Right atrium auricular region (tissue), 2 donors: ENCODE data around the gene GATA6. TPM values are rescaled to one million over a fixed set of nuclear protein-coding genes. Genes with fewer than 3 reads are reported as not detected.

Experiments used
- DNase-seq: peaks from one replicate; pipeline ENCODE4 v3.0.0-alpha.2; 2019; ENCODE audit warnings: low spot score
- H3K27ac ChIP-seq, 2 donors: fragments of 200-600 bp; sonication (generic); 1 replicate in 1 of 2; 2 replicates in 1 of 2; pipeline ENCODE4 v1.5.1; 2016 to 2019
- H3K27me3 ChIP-seq, 2 donors: fragments of 200-600 bp; sonication (generic); one replicate each; pipeline versions ENCODE4 v1.5.1 to v1.6.0; 2017 to 2019
- H3K36me3 ChIP-seq: fragments of 200-600 bp; sonication (generic); one replicate; pipeline ENCODE4 v1.5.1; 2016
- H3K4me1 ChIP-seq, 2 donors: fragments of 200-600 bp; sonication (generic); one replicate each; pipeline versions ENCODE4 v1.5.1 to v1.6.0; 2017 to 2019
- H3K4me3 ChIP-seq, 2 donors: fragments of 200-600 bp; sonication (generic); 1 replicate in 1 of 2; 2 replicates in 1 of 2; pipeline ENCODE4 v1.5.1; 2017 to 2019; ENCODE audit warnings: mild to moderate bottlenecking in 1 of 2, moderate library complexity in 1 of 2
- H3K9me3 ChIP-seq, 2 donors: fragments of 200-600 bp; sonication (generic); one replicate each; pipeline ENCODE4 v1.5.1; 2019
- total RNA-seq, 2 donors: library from RNA; depleted of rRNA; stranded (reverse); fragments of >200 nt; gene quantifications; one replicate each; pipeline ENCODE4 v1.1.0, GENCODE V29; 2016
- TF ChIP-seq, protein P1 (sequence below), 2 donors: fragments of 200-600 bp; sonication (generic); IDR thresholded peaks; one replicate each; pipeline ENCODE4 v1.5.1; 2019; ENCODE audit warnings: antibody characterized with exemption in 2 of 2

GATA6 gene
- total RNA-seq, 2 donors from 2014 or later: 88.7 to 95.5 TPM

DNA sequence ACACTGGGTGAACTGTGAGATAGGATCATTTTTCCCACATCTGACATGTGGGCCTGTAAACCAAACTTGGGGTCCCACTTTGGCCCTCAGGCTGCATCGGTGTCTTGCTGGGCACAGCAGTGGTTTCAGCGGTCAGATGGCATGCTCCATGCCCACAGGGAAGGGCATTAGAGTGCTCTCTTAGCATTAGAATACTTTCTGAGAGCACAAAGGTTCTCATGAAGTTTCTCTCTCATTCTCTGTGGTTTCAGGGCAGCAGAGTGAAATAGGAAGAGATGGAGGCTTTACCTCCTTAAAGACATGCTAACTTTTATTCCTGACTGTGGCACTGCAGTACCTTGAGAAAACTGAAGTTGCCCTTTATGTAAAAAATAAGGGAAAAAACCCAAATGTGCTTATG, 36.6 kb upstream of the GATA6 start:
- DNase-seq: no peak
- Histone ChIP-seq H3K4me3 (no peak overlapping the region), H3K27ac (no peak overlapping the region), H3K9me3 (no peaks in the 10 kb centered on the region), H3K4me1 (no peaks in the 10 kb centered on the region), H3K36me3 (no peaks in the 10 kb centered on the region), H3K27me3 (no peaks in the 10 kb centered on the region)
- TF ChIP-seq, protein P1, sequence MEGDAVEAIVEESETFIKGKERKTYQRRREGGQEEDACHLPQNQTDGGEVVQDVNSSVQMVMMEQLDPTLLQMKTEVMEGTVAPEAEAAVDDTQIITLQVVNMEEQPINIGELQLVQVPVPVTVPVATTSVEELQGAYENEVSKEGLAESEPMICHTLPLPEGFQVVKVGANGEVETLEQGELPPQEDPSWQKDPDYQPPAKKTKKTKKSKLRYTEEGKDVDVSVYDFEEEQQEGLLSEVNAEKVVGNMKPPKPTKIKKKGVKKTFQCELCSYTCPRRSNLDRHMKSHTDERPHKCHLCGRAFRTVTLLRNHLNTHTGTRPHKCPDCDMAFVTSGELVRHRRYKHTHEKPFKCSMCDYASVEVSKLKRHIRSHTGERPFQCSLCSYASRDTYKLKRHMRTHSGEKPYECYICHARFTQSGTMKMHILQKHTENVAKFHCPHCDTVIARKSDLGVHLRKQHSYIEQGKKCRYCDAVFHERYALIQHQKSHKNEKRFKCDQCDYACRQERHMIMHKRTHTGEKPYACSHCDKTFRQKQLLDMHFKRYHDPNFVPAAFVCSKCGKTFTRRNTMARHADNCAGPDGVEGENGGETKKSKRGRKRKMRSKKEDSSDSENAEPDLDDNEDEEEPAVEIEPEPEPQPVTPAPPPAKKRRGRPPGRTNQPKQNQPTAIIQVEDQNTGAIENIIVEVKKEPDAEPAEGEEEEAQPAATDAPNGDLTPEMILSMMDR (IDR thresholded peaks at IDR 0.05): no peak

DNA sequence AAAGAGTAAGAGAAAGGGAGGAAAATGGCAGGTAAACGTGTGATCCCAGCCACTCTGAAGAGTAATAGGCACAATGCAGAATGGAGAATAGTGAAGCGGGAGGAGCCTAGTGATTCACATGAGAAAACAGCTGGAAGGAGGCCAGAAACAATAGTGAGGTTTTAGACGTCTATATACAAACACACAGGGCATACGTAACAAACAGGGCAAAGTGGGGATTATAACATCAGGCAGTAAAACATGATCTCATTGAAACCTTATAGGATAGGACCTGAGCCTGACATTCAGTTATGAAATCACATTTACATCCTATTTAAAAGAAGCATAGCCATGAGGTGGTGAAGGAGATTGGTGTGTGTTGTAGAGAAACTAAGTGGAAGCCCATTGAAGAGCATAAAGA, 33.0 kb upstream of the GATA6 start:
- H3K9me3 ChIP-seq: no peaks in the 10 kb centered on the region
- H3K36me3 ChIP-seq: no peaks in the 10 kb centered on the region

DNA sequence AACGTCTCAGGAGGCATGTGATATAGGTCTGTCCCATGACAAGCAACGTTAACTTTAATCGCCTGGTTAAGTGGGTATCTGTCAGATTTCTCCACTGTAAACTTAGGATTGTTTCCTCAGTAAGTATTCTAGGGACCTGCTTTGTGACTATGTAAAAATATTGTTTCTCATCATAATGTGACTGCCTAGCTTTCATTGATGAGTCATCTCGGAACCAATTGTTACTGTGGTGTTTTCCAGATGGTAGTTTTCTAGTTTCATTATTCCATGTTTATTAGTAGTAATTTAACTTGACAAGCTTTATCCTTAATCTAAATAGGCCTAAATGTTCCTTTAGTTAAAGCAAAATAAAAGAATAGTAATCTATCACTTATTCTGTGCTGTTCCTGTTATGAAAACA, 28.2 kb upstream of the GATA6 start:
- H3K36me3 ChIP-seq: no peaks in the 10 kb centered on the region
- H3K27ac ChIP-seq: no peak overlapping the region
- no peaks in the 10 kb centered on the region for H3K9me3 ChIP-seq
- DNase-seq: no peak
- no peaks in the 10 kb centered on the region for H3K4me1 ChIP-seq
- H3K27me3 ChIP-seq: no peaks in the 10 kb centered on the region
- no peak overlapping the region for H3K4me3 ChIP-seq
- TF ChIP-seq, protein P1 (IDR thresholded peaks at IDR 0.05): no peak

More for the DNA sequence above, 33.0 kb upstream of the GATA6 start:
- H3K27ac ChIP-seq: no peak overlapping the region
- H3K27me3 ChIP-seq: no peaks in the 10 kb centered on the region
- no peaks in the 10 kb centered on the region for H3K4me1 ChIP-seq
- H3K4me3 ChIP-seq: no peak overlapping the region
- TF ChIP-seq, protein P1 (IDR thresholded peaks at IDR 0.05): no peak
- no peak for DNase-seq

DNA sequence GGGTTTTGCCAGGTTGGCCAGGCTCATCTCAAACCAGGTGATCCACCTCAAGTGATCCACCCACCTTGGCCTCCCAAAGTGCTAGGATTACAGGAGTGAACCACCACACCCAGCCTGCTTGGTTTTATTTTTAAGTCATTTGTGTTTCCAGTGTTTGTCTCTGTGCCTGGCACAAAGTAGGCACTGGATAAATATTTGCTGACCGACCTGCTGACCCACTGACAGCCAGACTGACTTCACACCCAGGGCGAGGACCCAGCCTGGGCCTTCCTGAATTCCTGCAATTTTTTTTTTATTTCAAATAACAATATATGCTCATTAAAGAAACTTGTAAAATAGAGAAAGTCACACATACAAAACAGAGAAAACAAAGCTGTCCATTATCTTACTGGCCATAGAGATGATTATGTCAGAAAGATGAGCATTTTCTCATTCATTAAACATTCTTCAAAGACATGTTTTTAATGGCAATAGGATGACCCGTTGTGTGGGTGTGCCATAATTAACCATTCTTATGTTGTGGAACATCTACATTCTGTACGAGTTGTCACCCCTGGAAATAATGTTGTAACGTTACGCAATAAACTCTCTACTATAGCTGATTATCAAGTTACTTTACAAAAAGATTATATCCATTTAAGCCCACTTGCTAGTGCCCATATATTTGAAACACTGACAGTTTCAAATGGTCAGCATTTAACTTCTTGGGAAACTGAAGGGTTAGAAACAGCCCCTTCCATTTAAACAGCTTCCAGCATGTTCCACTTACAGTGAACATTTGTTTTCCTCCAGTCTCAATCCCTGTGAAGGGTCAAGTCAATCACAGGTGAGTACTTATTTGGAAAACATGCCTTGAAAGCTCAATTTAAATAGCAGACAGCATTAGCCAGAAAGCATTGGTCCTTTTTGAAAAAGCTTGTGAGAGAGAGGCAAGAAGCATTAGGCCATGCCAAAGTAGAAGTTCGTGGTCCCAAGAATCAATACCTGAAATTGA, 25.7 kb upstream of the GATA6 start:
- no peak overlapping the region for H3K4me3 ChIP-seq
- H3K4me1 ChIP-seq: no peaks in the 10 kb centered on the region
- TF ChIP-seq, protein P1 (IDR thresholded peaks at IDR 0.05): no peak
- no peaks in the 10 kb centered on the region for H3K36me3 ChIP-seq
- no peak for DNase-seq
- no peaks in the 10 kb centered on the region for H3K27me3 ChIP-seq
- H3K9me3 ChIP-seq: no peaks in the 10 kb centered on the region
- no peak overlapping the region for H3K27ac ChIP-seq

DNA sequence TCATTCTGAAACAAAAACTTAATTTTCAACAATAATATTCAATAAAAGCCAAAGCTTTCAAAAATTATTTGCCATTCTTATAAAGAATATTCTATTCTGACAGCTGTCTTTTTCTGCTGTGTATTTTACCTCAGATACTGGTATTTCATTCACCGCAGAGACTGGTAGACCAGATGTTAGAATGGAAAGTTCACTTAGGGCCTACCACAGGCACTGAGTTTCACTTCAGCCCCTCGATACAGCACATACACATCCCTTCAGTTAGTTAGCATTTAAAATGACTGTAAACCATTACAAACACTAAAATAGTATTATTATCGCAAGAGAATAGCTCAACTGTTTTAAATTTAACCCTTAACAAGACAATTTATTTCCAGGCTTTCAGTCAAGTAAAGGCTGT, 24.2 kb upstream of the GATA6 start:
- TF ChIP-seq, protein P1 (IDR thresholded peaks at IDR 0.05): no peak
- Histone ChIP-seq H3K27me3 (no peaks in the 10 kb centered on the region), H3K4me1 (no peaks in the 10 kb centered on the region), H3K27ac (no peak overlapping the region), H3K36me3 (no peaks in the 10 kb centered on the region), H3K4me3 (no peak overlapping the region), H3K9me3 (no peaks in the 10 kb centered on the region)
- DNase-seq: no peak
